Motor neuron (in vitro differentiated cells): ENCODE measurements around the gene CD300LF. TPM values are rescaled to one million over a fixed set of nuclear protein-coding genes. Genes with fewer than 3 reads are reported as not detected.

Experiments
- ATAC-seq, 8 experiments: fragments of 200-7000 bp; cut with Tn5 transposase; replicated peaks in 6 of 8; 2 replicates each; pipeline ENCODE4 v1.8.0; 2021; ENCODE audit warnings: mild to moderate bottlenecking in 8 of 8, moderate library complexity in 8 of 8
- H3K27ac ChIP-seq, 2 donors: fragments of 250-450 bp; sonication (Bioruptor Pico); 2 replicates each; pipeline ENCODE4 v1.9.0; 2021; ENCODE audit warnings: antibody characterized with exemption in 2 of 2, mild to moderate bottlenecking in 2 of 2, moderate library complexity in 1 of 2
- H3K4me1 ChIP-seq, 2 donors: fragments of 250-450 bp; sonication (Bioruptor Pico); replicated peaks in 1 of 2; 2 replicates each; pipeline ENCODE4 v1.6.1; 2021; ENCODE audit warnings: antibody characterized with exemption in 2 of 2, mild to moderate bottlenecking in 2 of 2, moderate library complexity in 1 of 2
- H3K4me3 ChIP-seq, 5 donors: fragments of 250-450 bp; sonication (Bioruptor Pico); 2 replicates each; pipeline ENCODE4 v1.9.0; 2021; ENCODE audit warnings: antibody characterized with exemption in 5 of 5, mild to moderate bottlenecking in 5 of 5, moderate library complexity in 4 of 5
- WGBS, 10 experiments: fragments of 450-650 bp; shearing (Covaris generic); methylation state at CpG; one replicate each; pipeline ENCODE4 v1.0.0; 2022; 5-methylcytosine and 5-hydroxymethylcytosine counted together
- in situ Hi-C, 9 experiments: fragments of 400-800 bp; cut with MboI; loops; one replicate each; pipeline ENCODE4 v1.15.0; 2021; ENCODE audit warnings: low sequenced_read_pairs in 9 of 9, low pct_unique_long_range_greater_than_20kb in 2 of 9; ENCODE audit not compliant: unreplicated experiment in 9 of 9
- total RNA-seq, 8 experiments: library from RNA; unstranded; fragments of 300-600 nt; gene quantifications; 2 replicates each; pipeline versions ENCODE4 v1.2.3 to v1.2.4, GENCODE V29; 2022

CD300LF gene
- total RNA-seq, 8 experiments from 2014 or later = 0.24 TPM; not detected in 7

GRCh38 chr17:74733365-74734122 lies 20.8 kb upstream of the CD300LF start:
- ATAC-seq = no peak
- in situ Hi-C loops = no loop called here
- H3K4me1 ChIP-seq = peaks cover 6 to 20% of the 10 kb centered on the region in 2 donors
- 0 to 68% (median 44%) methylated on average over 1 to 2 of the region's 9 CpGs; no CpG with 5 or more reads in 4 of the 10 experiments for WGBS, 10 experiments
- H3K27ac ChIP-seq = no peak overlapping the region
- H3K4me3 ChIP-seq = no peak overlapping the region

- Histone ChIP-seq H3K4me3 (no peak overlapping the region), H3K4me1 (peaks cover 6 to 11% of the 10 kb centered on the region in 2 donors), H3K27ac (no peak overlapping the region)
- WGBS, 10 experiments = 0 to 58% (median 0%) methylated on average over 1 to 4 of the region's 12 CpGs; no CpG with 5 or more reads in 3 of the 10 experiments
- in situ Hi-C loops = no loop called here
- ATAC-seq = no peak
These were observed 19.5 kb upstream of the CD300LF start for GRCh38 chr17:74732042-74732867.

- ATAC-seq = no peak
- WGBS, 10 experiments = 0 to 50% (median 22%) methylated on average over 1 to 3 of the region's 4 CpGs; no CpG with 5 or more reads in 6 of the 10 experiments
- Histone ChIP-seq H3K4me1 (peaks cover 2 to 5% of the 10 kb centered on the region in 2 donors), H3K27ac (no peak overlapping the region), H3K4me3 (no peak overlapping the region)
- in situ Hi-C loops = no loop called here
These were observed 18.6 kb upstream of the CD300LF start for GRCh38 chr17:74731347-74731605.

- Histone ChIP-seq H3K4me3 (no peak overlapping the region), H3K4me1 (peaks cover 0 to under 1% of the 10 kb centered on the region in 2 donors), H3K27ac (no peak overlapping the region)
- in situ Hi-C loops = no loop called here
- ATAC-seq = peak in 2 of 8 experiments; percentile 38 to 47
- 50 to 78% (median 66%) methylated on average over 1 to 8 of the region's 16 CpGs; no CpG with 5 or more reads in 4 of the 10 experiments for WGBS, 10 experiments
These were observed 18.0 kb upstream of the CD300LF start for GRCh38 chr17:74730491-74731346.

- in situ Hi-C loops = no loop called here
- Histone ChIP-seq H3K4me3 (no peak overlapping the region), H3K27ac (no peak overlapping the region), H3K4me1 (no peaks in the 10 kb centered on the region)
- ATAC-seq = no peak
- 10 to 86% (median 71%) methylated on average over 2 to 9 of the region's 15 CpGs; no CpG with 5 or more reads in 2 of the 10 experiments for WGBS, 10 experiments
These were observed 17.1 kb upstream of the CD300LF start for GRCh38 chr17:74729866-74730265.

- no peak overlapping the region for H3K27ac ChIP-seq
- ATAC-seq = no peak
- in situ Hi-C loops = no loop called here
- H3K4me1 ChIP-seq = no peaks in the 10 kb centered on the region
- WGBS, 10 experiments = 83 to 88% (median 83%) methylated on average over 1 to 4 of the region's 5 CpGs; no CpG with 5 or more reads in 7 of the 10 experiments
- no peak overlapping the region for H3K4me3 ChIP-seq
These were observed 16.6 kb upstream of the CD300LF start for GRCh38 chr17:74729368-74729767.

GRCh38 chr17:74728702-74729075 lies 16.0 kb upstream of the CD300LF start:
- no peak overlapping the region for H3K27ac ChIP-seq
- in situ Hi-C loops = no loop called here
- H3K4me3 ChIP-seq = no peak overlapping the region
- H3K4me1 ChIP-seq = peaks cover 0 to 6% of the 10 kb centered on the region in 2 donors
- WGBS, 10 experiments = 38 to 82% (median 65%) methylated on average over 2 to 3 of the region's 3 CpGs; no CpG with 5 or more reads in 6 of the 10 experiments
- ATAC-seq = no peak

GRCh38 chr17:74728033-74728701 lies 15.4 kb upstream of the CD300LF start:
- no peak overlapping the region for H3K27ac ChIP-seq
- in situ Hi-C loops = no loop called here
- WGBS, 10 experiments = 17 to 100% (median 84%) methylated on average over 1 to 3 of the region's 3 CpGs; no CpG with 5 or more reads in 2 of the 10 experiments

GRCh38 chr17:74725111-74725510 lies 12.4 kb upstream of the CD300LF start:
- no peak for ATAC-seq
- Histone ChIP-seq H3K27ac (no peak overlapping the region), H3K4me3 (no peak overlapping the region), H3K4me1 (peaks cover 7 to 12% of the 10 kb centered on the region in 2 donors)
- 20 to 84% (median 20%) methylated on average over 1 to 3 of the region's 3 CpGs; no CpG with 5 or more reads in 7 of the 10 experiments for WGBS, 10 experiments
- in situ Hi-C loops = no loop called here

More at GRCh38 chr17:74728033-74728701, 15.4 kb upstream of the CD300LF start:
- Histone ChIP-seq H3K4me1 (peaks cover 0 to 9% of the 10 kb centered on the region in 2 donors), H3K4me3 (no peak overlapping the region)
- ATAC-seq = no peak

- in situ Hi-C loops = loop anchor here in 1 of 9 experiments (25.0 kb wide), 1 partner anchor 112 kb away; the partner anchor contains the start of gene CD300E
- no peak for ATAC-seq
- 0 to 100% (median 70%) methylated on average over 1 to 5 of the region's 5 CpGs; no CpG with 5 or more reads in 2 of the 10 experiments for WGBS, 10 experiments
These were observed 11.2 kb upstream of the CD300LF start for GRCh38 chr17:74723891-74724290.

GRCh38 chr17:74722782-74723181 lies 10.1 kb upstream of the CD300LF start:
- ATAC-seq = peak in 2 of 8 experiments; percentile 21 to 75
- in situ Hi-C loops = loop anchor here in 1 of 9 experiments (25.0 kb wide), 1 partner anchor 110 kb away; the partner anchor contains the start of gene CD300E
- Histone ChIP-seq H3K27ac (no peak overlapping the region), H3K4me1 (peaks cover 7 to 12% of the 10 kb centered on the region in 2 donors), H3K4me3 (no peak overlapping the region)
- 0 to 60% (median 17%) methylated on average over 1 to 4 of the region's 4 CpGs for WGBS, 10 experiments

More at GRCh38 chr17:74723891-74724290, 11.2 kb upstream of the CD300LF start:
- H3K27ac ChIP-seq = no peak overlapping the region
- no peak overlapping the region for H3K4me3 ChIP-seq
- H3K4me1 ChIP-seq = peaks cover 7 to 12% of the 10 kb centered on the region in 2 donors

- Histone ChIP-seq H3K4me3 (no peak overlapping the region), H3K4me1 (peaks cover 7 to 12% of the 10 kb centered on the region in 2 donors), H3K27ac (no peak overlapping the region)
- ATAC-seq = no peak
- 60 to 93% (median 93%) methylated on average over 1 to 4 of the region's 4 CpGs; no CpG with 5 or more reads in 7 of the 10 experiments for WGBS, 10 experiments
- in situ Hi-C loops = loop anchor here in 1 of 9 experiments (25.0 kb wide), 1 partner anchor 108 kb away; the partner anchor contains the start of gene CD300E
These were observed 7.8 kb upstream of the CD300LF start for GRCh38 chr17:74720506-74720905.
